HG03342 (cell line): ENCODE measurements around the gene STK35.
"Not testable (repeated sequence)": the region's sequence is repeated elsewhere in the genome, so short reads cannot be mapped to it uniquely, and the experiment has no call there.

Experiments
- ATAC-seq: cut with Tn5 transposase; IDR thresholded peaks from one replicate; pipeline ENCODE4 v1.9.1; 2021; ENCODE audit warnings: mild to moderate bottlenecking, moderate library complexity; ENCODE audit not compliant: unreplicated experiment

The STK35 gene

DNA sequence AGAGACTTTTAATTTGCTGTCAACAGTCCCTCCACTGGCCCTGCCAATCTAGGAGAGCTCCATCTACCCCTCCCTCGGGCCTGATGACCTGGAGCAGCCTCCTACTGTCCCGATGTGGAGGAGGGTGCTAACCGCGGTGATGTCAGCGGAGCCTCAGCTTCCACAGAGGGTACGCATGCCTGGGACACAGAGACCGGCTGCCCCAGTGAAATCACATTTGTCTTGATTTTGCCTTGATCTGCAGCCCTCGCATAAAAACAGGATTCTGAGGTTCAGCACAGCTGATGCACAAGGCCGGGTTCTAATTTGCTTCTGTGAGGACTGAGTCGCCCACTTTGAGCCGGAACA is 77.6 kb downstream of the STK35 start:
- ATAC-seq: no peak

DNA sequence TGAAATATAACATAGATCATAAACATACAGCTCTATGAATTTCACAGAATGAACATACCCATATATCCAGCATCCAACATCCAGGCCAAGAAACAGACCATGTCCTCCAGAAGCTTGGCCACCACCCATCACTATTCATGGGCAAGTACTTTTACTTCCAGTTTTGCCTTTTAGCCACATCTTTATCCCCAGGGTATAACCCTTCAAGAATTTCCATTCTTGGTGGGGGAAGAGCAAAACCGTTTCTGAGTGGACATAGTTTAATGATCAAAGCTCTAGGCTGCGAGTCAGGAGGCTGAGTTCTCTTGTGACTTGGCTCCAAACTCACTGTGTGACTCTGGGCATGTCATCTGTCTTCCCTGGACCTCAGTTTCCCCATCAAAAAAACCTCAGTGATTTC is 78.3 kb downstream of the STK35 start:
- ATAC-seq: no peak

DNA sequence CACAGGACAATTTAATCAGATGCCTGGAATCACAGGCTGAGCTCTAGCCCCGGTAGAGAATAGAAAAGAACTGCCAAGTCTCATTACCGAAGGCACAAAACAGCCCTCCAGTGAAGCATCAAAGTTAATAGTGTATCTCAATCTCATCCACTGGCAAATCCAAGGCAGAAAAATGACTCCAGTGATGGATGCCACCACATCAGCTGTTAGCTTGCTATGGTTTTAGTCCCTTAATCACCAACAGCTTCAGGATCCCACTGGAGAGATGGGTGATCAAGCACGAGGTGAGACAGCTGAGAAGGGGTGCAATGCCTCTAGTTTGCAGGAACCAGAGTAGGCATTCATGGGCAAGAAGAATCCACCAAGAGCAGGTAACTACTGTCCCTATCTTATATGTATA is 81.8 kb downstream of the STK35 start:
- ATAC-seq: no peak

DNA sequence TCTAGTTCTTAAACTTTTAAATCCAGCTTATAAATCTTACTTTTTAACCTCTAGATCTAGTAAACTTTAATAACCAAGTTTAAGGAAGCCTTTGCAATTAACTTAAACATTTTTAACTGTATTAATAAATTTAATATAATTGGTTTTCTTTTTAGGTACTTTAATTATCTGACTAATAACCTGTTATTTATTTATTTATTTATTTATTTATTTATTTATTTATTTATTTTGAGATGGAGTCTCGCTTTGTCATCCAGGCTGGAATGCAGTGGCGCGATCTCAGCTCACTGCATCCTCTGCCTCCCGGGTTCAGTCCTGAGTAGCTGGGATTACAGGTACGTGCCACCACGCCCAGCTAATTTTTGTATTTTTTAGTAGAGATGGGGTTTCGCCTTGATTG is 83.3 kb downstream of the STK35 start:
- not testable (repeated sequence) for ATAC-seq

DNA sequence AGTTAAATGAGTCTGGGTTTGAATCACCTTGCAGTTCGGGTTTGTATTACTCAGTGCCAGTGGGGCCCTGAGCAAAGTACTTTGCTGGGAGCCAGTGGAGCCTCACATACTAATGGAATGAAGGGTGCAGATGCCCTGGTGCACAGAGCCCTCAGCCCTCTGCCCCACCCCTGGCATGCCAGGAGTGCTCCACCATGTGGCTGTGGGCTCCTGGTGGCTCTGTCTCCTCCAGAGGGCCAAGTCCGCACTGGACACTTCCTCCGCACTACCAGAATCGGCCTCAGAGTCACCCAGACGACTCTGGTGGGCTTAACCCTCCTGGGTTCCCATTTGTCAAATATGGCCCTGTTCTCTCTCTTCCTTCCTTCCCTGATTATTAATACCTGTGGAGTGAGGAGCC is 94.0 kb downstream of the STK35 start:
- ATAC-seq: no peak

DNA sequence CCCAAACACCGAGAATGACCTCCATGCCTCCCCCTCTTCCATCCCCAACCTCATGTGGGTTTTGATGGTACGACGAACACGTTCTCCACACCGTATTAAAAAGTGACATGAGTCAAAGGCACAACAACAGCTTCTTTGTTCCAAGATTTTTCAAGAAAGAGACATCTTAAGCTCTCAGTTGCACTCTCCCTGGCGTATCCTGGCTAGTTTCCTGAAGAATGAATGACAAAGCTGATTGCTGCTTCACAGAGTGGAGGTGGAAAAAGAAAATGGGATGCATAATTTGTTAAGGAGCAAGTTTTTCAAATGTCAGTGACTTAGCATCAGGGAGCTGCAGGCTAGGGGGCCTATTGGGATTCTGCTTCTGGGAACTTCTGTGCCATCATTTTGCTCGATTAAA is 95.5 kb downstream of the STK35 start:
- no peak for ATAC-seq
